GM12873 (cell line): Measurements from ENCODE around the gene EEFSEC.

Source experiments
- TF ChIP-seq, protein P1 (sequence below): IDR thresholded peaks from 2 replicates; pipeline ENCODE4 v1.5.1; 2012; ENCODE audit warnings: low read depth, mild to moderate bottlenecking, moderate library complexity, low read length, control low read depth; ENCODE audit not compliant: insufficient read depth; ENCODE audit errors: missing control alignments

Gene EEFSEC

GRCh38 chr3:128123156-128123537 lies 30.1 kb upstream of the EEFSEC start:
- TF ChIP-seq, protein P1, sequence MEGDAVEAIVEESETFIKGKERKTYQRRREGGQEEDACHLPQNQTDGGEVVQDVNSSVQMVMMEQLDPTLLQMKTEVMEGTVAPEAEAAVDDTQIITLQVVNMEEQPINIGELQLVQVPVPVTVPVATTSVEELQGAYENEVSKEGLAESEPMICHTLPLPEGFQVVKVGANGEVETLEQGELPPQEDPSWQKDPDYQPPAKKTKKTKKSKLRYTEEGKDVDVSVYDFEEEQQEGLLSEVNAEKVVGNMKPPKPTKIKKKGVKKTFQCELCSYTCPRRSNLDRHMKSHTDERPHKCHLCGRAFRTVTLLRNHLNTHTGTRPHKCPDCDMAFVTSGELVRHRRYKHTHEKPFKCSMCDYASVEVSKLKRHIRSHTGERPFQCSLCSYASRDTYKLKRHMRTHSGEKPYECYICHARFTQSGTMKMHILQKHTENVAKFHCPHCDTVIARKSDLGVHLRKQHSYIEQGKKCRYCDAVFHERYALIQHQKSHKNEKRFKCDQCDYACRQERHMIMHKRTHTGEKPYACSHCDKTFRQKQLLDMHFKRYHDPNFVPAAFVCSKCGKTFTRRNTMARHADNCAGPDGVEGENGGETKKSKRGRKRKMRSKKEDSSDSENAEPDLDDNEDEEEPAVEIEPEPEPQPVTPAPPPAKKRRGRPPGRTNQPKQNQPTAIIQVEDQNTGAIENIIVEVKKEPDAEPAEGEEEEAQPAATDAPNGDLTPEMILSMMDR: no peak

- TF ChIP-seq, protein P1: no peak
Observed at GRCh38 chr3:128123538-128124368, 29.5 kb upstream of the EEFSEC start, which contains the start of gene RUVBL1. Gene RUVBL1 (minus strand): TSS chr3:128123812. CDS start chr3:128123724, 88 bp downstream.

- TF ChIP-seq, protein P1: no peak
Observed at GRCh38 chr3:128127236-128127635, 26.0 kb upstream of the EEFSEC start.

DNA sequence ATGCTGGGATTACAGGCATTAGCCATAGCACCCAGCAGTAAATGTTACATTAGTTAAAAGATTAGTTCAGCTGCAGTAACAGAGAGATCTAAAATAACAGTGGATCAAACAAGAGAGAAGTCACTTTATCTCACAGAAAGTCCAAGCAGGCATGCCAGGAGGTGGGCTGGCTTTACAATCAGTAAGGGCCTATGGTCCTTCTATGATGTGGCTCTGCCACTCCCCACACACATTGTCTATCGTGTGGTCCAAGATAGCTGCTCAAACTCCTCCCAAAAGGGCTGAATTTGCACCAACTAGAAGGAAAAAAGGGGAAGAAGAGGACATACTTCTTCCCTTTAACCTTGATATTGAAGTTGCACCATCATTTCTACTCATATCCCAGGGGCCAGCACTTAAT lies 25.0 kb upstream of the EEFSEC start:
- TF ChIP-seq, protein P1: no peak

DNA sequence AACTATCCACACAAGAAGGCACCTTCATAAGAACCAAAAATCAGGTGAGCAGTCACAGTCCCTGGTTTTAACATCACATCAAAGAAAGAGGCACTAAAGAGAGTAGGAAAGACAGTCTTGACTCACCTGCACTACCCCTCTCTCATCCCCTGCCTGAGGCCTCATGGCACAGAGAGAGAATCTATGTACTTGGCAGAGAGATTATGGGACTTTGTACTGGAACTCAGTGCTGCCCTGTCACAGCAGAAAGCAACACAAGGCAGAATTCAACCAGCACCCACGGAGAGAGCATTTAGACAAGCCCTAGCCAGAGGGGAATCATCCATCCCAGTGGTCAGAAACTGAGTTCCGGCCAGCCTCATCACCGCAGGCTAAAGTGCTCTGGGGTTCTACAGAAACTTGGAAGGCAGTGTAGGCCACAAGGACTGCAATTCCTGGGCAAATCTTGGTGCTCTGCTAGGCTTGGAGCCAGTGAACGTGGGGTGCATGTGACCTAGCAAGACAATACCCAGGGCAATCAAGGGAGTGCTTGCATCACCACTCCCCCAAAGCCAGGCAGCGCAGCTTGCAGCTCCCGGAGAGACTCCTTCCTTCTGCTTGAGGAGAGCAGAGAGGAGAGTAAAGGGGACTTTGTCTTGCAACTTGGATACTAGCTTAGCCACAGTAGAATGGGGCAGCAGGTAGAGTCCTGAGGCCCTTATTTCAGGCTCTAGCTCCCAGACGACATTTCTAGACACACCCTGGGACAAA lies 21.2 kb upstream of the EEFSEC start:
- TF ChIP-seq, protein P1: no peak

GRCh38 chr3:128133273-128133883 lies 19.9 kb upstream of the EEFSEC start:
- TF ChIP-seq, protein P1: peak; percentile 79

- TF ChIP-seq, protein P1: no peak
Observed at GRCh38 chr3:128143496-128143895, 9.8 kb upstream of the EEFSEC start.
